CD14-positive monocyte (primary cell): ENCODE measurements around the gene PCBP3. TPM values are rescaled to one million over a fixed set of nuclear protein-coding genes. Genes with fewer than 3 reads are reported as not detected.

Source experiments
- DNase-seq, 3 donors: peaks; one replicate each; pipeline ENCODE4 v3.0.0-alpha.2; 2011 to 2022
- H2AFZ ChIP-seq: 2 replicates; pipeline ENCODE4 v1.6.0; 2012; ENCODE audit warnings: mild to moderate bottlenecking, low read depth, low read length, inconsistent platforms; ENCODE audit not compliant: insufficient read depth, poor library complexity, severe bottlenecking
- H3K27ac ChIP-seq, 2 donors: 1 replicate in 1 of 2; 2 replicates in 1 of 2; pipeline ENCODE4 v1.5.1; 2012 to 2013; ENCODE audit warnings: low read length in 2 of 2, control low read depth in 1 of 2, inconsistent platforms in 1 of 2, low read depth in 1 of 2, mild to moderate bottlenecking in 1 of 2
- H3K27me3 ChIP-seq, 2 donors: one replicate each; pipeline versions ENCODE4 v1.6.0 to v1.6.1; 2011 to 2013; ENCODE audit warnings: low read length in 2 of 2; ENCODE audit not compliant: control insufficient read depth in 2 of 2, insufficient read depth in 2 of 2
- H3K36me3 ChIP-seq, 2 donors: replicated peaks in 1 of 2; 1 replicate in 1 of 2; 2 replicates in 1 of 2; pipeline versions ENCODE4 v1.5.1 to v1.6.1; 2012 to 2013; ENCODE audit warnings: low read length in 2 of 2, control low read depth in 1 of 2, inconsistent platforms in 1 of 2, mild to moderate bottlenecking in 1 of 2; ENCODE audit not compliant: insufficient read depth in 2 of 2, control insufficient read depth in 1 of 2
- H3K4me1 ChIP-seq, 2 donors: 1 replicate in 1 of 2; 2 replicates in 1 of 2; pipeline versions ENCODE4 v1.5.1 to v1.6.1; 2012 to 2013; ENCODE audit warnings: low read length in 2 of 2, control low read depth in 1 of 2, inconsistent platforms in 1 of 2, mild to moderate bottlenecking in 1 of 2, moderate library complexity in 1 of 2; ENCODE audit not compliant: insufficient read depth in 2 of 2, control insufficient read depth in 1 of 2
- H3K4me2 ChIP-seq: replicated peaks from 2 replicates; pipeline ENCODE3; 2012; ENCODE audit warnings: low read length, moderate library complexity, mild to moderate bottlenecking; ENCODE audit not compliant: poor library complexity, severe bottlenecking; ENCODE audit errors: extremely low read depth
- H3K4me3 ChIP-seq, 3 experiments: fragments of 200-600 bp in 1 of 3; sonication (generic) in 1 of 3; replicated peaks in 1 of 3; 1 replicate in 2 of 3; 2 replicates in 1 of 3; pipeline ENCODE4 v1.5.1; 2011 to 2013; ENCODE audit warnings: low read length in 3 of 3, mild to moderate bottlenecking in 3 of 3, control low read depth in 2 of 3, low read depth in 2 of 3, inconsistent platforms in 1 of 3, moderate library complexity in 1 of 3
- H3K79me2 ChIP-seq: 2 replicates; pipeline ENCODE4 v1.6.0; 2012; ENCODE audit warnings: mild to moderate bottlenecking, control low read depth, inconsistent platforms, low read length, moderate library complexity; ENCODE audit not compliant: insufficient read depth
- H3K9ac ChIP-seq: 2 replicates; pipeline ENCODE4 v1.6.0; 2017; ENCODE audit warnings: low read length, mild to moderate bottlenecking; ENCODE audit not compliant: insufficient read depth, poor library complexity, severe bottlenecking
- H3K9me3 ChIP-seq, 2 donors: replicated peaks in 1 of 2; 1 replicate in 1 of 2; 2 replicates in 1 of 2; pipeline versions ENCODE4 v1.5.1 to v1.6.1; 2012 to 2013; ENCODE audit warnings: low read length in 2 of 2, control low read depth in 1 of 2; ENCODE audit not compliant: control insufficient read depth in 1 of 2, insufficient read depth in 1 of 2
- H4K20me1 ChIP-seq: 2 replicates; pipeline ENCODE4 v1.6.0; 2012; ENCODE audit warnings: mild to moderate bottlenecking, low read length, control low read depth, moderate library complexity; ENCODE audit not compliant: insufficient read depth
- H3K27ac Mint-ChIP-seq, 7 donors: one replicate each; pipeline ENCODE4 v1.8.0; 2020; ENCODE audit warnings: mild to moderate bottlenecking in 7 of 7, mixed read lengths in 7 of 7, moderate library complexity in 6 of 7, inconsistent platforms in 2 of 7
- H3K27me3 Mint-ChIP-seq, 3 donors: one replicate each; pipeline ENCODE4 v1.8.0; 2021 to 2022; ENCODE audit warnings: low read depth in 3 of 3, mild to moderate bottlenecking in 3 of 3, mixed read lengths in 3 of 3, moderate library complexity in 3 of 3, inconsistent platforms in 1 of 3
- H3K36me3 Mint-ChIP-seq, 2 donors: one replicate each; pipeline ENCODE4 v1.8.0; 2020; ENCODE audit warnings: mixed read lengths in 2 of 2, inconsistent platforms in 1 of 2, mild to moderate bottlenecking in 1 of 2
- H3K4me1 Mint-ChIP-seq: one replicate; pipeline ENCODE4 v1.8.0; 2020; ENCODE audit warnings: mild to moderate bottlenecking, mixed read lengths
- H3K4me3 Mint-ChIP-seq, 2 donors: one replicate each; pipeline ENCODE4 v1.8.0; 2020; ENCODE audit warnings: mild to moderate bottlenecking in 2 of 2, mixed read lengths in 2 of 2, moderate library complexity in 1 of 2
- H3K9me3 Mint-ChIP-seq, 7 donors: one replicate each; pipeline ENCODE4 v1.8.0; 2020 to 2022; ENCODE audit warnings: mixed read lengths in 7 of 7, mild to moderate bottlenecking in 6 of 7, moderate library complexity in 6 of 7, inconsistent platforms in 2 of 7
- WGBS: methylation state at CpG from one replicate; pipeline ENCODE4 v1.1.5; 2013; ENCODE audit warnings: missing lambda C conversion rate; ENCODE audit not compliant: insufficient coverage; 5-methylcytosine and 5-hydroxymethylcytosine counted together
- intact Hi-C, 2 donors: fragments of 100-400 bp; cut with micrococcal nuclease; formaldehyde crosslinking; loops; one replicate each; pipeline versions ENCODE4 v1.15.0 to v1.15.1; 2023
- polyA plus RNA-seq, 3 donors: library from polyadenylated mRNA; depleted of rRNA in 1 of 3; unstranded in 2 of 3; stranded (reverse) in 1 of 3; fragments of 300-500 nt in 2 of 3; fragments of >200 nt in 1 of 3; fragmentation: Illumina TruSeq in 2 of 3; gene quantifications; 1 replicate in 2 of 3; 2 replicates in 1 of 3; pipeline ENCODE4 v1.2.3, GENCODE V29; 2012 to 2021
- TF ChIP-seq, protein P1 (sequence below): fragments of 200-600 bp; IDR thresholded peaks from one replicate; pipeline ENCODE4 v1.8.0; 2022; ENCODE audit warnings: antibody characterized with exemption, mild to moderate bottlenecking

PCBP3 gene
- polyA plus RNA-seq, 3 donors = 0.34 to 0.49 TPM; not detected in 1

DNA sequence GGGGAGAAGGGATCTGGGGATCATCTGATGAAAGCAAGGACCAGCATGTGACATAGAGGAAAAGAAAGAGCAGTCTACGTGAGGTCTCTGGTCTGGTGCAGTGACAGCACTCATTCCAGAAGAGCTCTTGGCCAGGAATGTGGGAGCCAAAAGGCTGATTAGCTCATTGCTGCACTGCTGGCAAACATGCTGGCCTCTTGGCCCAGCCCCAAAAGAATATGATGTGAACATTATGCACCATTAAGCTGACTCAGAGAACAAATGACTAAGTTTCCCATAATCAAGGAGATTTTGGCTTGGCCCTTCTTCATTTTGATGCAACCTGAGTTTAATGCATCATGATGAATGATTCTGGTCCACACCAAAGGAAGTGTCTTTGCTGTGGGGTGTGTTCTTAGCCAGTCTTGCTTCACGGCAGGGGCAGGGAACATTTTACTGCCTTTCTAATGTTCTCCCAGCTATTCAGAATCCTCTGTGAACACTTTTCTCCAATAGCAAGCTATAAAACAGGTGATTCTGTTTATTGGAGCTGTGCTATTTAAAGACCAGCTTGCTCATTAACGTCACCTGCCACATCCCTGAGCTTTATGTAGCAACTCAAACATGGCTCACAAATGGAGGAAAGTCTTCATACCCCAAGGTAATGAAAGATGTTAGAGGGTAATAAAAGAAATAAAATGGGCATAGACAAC lies 55.1 kb downstream of the PCBP3 start:
- no peak overlapping the region for H3K27ac ChIP-seq
- no peak overlapping the region for H2AFZ ChIP-seq
- no peak for DNase-seq
- intact Hi-C loops = no loop called here
- H3K27ac Mint-ChIP-seq = no peak overlapping the region
- H3K27me3 ChIP-seq = no peaks in the 10 kb centered on the region
- TF ChIP-seq, protein P1, sequence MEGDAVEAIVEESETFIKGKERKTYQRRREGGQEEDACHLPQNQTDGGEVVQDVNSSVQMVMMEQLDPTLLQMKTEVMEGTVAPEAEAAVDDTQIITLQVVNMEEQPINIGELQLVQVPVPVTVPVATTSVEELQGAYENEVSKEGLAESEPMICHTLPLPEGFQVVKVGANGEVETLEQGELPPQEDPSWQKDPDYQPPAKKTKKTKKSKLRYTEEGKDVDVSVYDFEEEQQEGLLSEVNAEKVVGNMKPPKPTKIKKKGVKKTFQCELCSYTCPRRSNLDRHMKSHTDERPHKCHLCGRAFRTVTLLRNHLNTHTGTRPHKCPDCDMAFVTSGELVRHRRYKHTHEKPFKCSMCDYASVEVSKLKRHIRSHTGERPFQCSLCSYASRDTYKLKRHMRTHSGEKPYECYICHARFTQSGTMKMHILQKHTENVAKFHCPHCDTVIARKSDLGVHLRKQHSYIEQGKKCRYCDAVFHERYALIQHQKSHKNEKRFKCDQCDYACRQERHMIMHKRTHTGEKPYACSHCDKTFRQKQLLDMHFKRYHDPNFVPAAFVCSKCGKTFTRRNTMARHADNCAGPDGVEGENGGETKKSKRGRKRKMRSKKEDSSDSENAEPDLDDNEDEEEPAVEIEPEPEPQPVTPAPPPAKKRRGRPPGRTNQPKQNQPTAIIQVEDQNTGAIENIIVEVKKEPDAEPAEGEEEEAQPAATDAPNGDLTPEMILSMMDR = no peak
- H3K4me3 ChIP-seq = no peak overlapping the region
- H3K4me1 Mint-ChIP-seq = no peaks in the 10 kb centered on the region
- no peaks in the 10 kb centered on the region for H3K4me1 ChIP-seq
- H3K4me3 Mint-ChIP-seq = no peak overlapping the region
- peaks cover 6 to 13% of the 10 kb centered on the region in 2 donors for H3K9me3 ChIP-seq
- no peaks in the 10 kb centered on the region for H3K79me2 ChIP-seq
- H3K36me3 ChIP-seq = no peaks in the 10 kb centered on the region
- H4K20me1 ChIP-seq = no peaks in the 10 kb centered on the region
- H3K9ac ChIP-seq = no peak overlapping the region
- H3K9me3 Mint-ChIP-seq = peaks cover 0 to 19% (median 15%) of the 10 kb centered on the region in 7 donors
- no peak overlapping the region for H3K4me2 ChIP-seq
- H3K36me3 Mint-ChIP-seq = no peaks in the 10 kb centered on the region
- H3K27me3 Mint-ChIP-seq = peaks cover 0 to 1% (median 0%) of the 10 kb centered on the region in 3 donors
- 100% methylated on average over 1 of the region's 3 CpGs for WGBS

GRCh38 chr21:45699251-45699942 lies 55.9 kb downstream of the PCBP3 start:
- WGBS = 100% methylated on average over 2 of the region's 7 CpGs
- H3K4me1 Mint-ChIP-seq = no peaks in the 10 kb centered on the region
- intact Hi-C loops = no loop called here
- no peaks in the 10 kb centered on the region for H3K36me3 Mint-ChIP-seq
- H3K27me3 Mint-ChIP-seq = no peaks in the 10 kb centered on the region
- no peaks in the 10 kb centered on the region for H4K20me1 ChIP-seq
- no peaks in the 10 kb centered on the region for H3K27me3 ChIP-seq
- no peak for DNase-seq
- no peak overlapping the region for H2AFZ ChIP-seq
- no peaks in the 10 kb centered on the region for H3K79me2 ChIP-seq
- no peak overlapping the region for H3K9ac ChIP-seq
- no peak overlapping the region for H3K4me3 ChIP-seq
- H3K4me1 ChIP-seq = no peaks in the 10 kb centered on the region
- H3K9me3 ChIP-seq = peaks cover 6 to 13% of the 10 kb centered on the region in 2 donors
- peaks cover 0 to 15% (median 14%) of the 10 kb centered on the region in 7 donors for H3K9me3 Mint-ChIP-seq
- H3K27ac ChIP-seq = no peak overlapping the region
- H3K27ac Mint-ChIP-seq = no peak overlapping the region
- H3K4me3 Mint-ChIP-seq = no peak overlapping the region
- no peaks in the 10 kb centered on the region for H3K36me3 ChIP-seq
- H3K4me2 ChIP-seq = no peak overlapping the region
- TF ChIP-seq, protein P1 = no peak
